HepG2 (cell line): ENCODE data around the gene COMMD9.

ENCODE experiments used
- EZH2 ChIP-seq: conservative IDR thresholded peaks from 2 replicates; pipeline ENCODE4 v1.6.1; 2012; ENCODE audit warnings: mild to moderate bottlenecking, low read depth, low read length, moderate library complexity
- KLF6 ChIP-seq: IDR thresholded peaks from 2 replicates; pipeline ENCODE4 v1.8.0; 2016; ENCODE audit warnings: missing biosample characterization, missing genetic modification reagents
- MEIS2 ChIP-seq: sonication (generic); formaldehyde crosslinking; IDR thresholded peaks from 2 replicates; pipeline ENCODE4 v1.9.0; 2021; ENCODE audit warnings: mild to moderate bottlenecking, missing genetic modification reagents
- POLR2A ChIP-seq, 2 experiments: IDR thresholded peaks; 2 replicates each; pipeline ENCODE4 v1.6.1; 2011; ENCODE audit warnings: low read depth in 2 of 2, low read length in 2 of 2, mild to moderate bottlenecking in 1 of 2, moderate library complexity in 1 of 2; ENCODE audit not compliant: insufficient read depth in 1 of 2
- SMAD1 ChIP-seq: sonication (generic); formaldehyde crosslinking; IDR thresholded peaks from 2 replicates; pipeline ENCODE4 v1.4.0; 2020; ENCODE audit warnings: missing genetic modification reagents, low read depth, mild to moderate bottlenecking, borderline replicate concordance
- SP1 ChIP-seq, 2 experiments: fragments of 450-650 bp in 1 of 2; sonication (generic) in 1 of 2; formaldehyde crosslinking in 1 of 2; IDR thresholded peaks; 2 replicates each; pipeline versions ENCODE4 v1.4.0 to v1.6.1; 2016 to 2020; ENCODE audit warnings: missing genetic modification reagents in 1 of 2
- ZNF124 ChIP-seq: sonication (generic); formaldehyde crosslinking; IDR thresholded peaks from 2 replicates; pipeline ENCODE4 v1.4.0; 2020; ENCODE audit warnings: missing genetic modification reagents
- ZNF530 ChIP-seq: sonication (generic); formaldehyde crosslinking; IDR thresholded peaks from 2 replicates; pipeline ENCODE4 v1.5.0; 2020; ENCODE audit warnings: low read depth, mild to moderate bottlenecking, missing genetic modification reagents
- ZNF678 ChIP-seq: sonication (generic); formaldehyde crosslinking; IDR thresholded peaks from 2 replicates; pipeline ENCODE4 v1.4.0; 2020; ENCODE audit warnings: mild to moderate bottlenecking, missing genetic modification reagents
- ZNF777 ChIP-seq: sonication (generic); formaldehyde crosslinking; IDR thresholded peaks from 2 replicates; pipeline ENCODE4 v1.4.0; 2020; ENCODE audit warnings: missing genetic modification reagents
- TF ChIP-seq, protein P1 (sequence below): sonication (generic); formaldehyde crosslinking; IDR thresholded peaks from 2 replicates; pipeline ENCODE4 v1.5.0; 2020; ENCODE audit warnings: missing genetic modification reagents
- TF ChIP-seq, protein P2 (sequence below): sonication (generic); formaldehyde crosslinking; IDR thresholded peaks from 2 replicates; pipeline ENCODE4 v1.5.0; 2020; ENCODE audit warnings: mild to moderate bottlenecking, missing genetic modification reagents, moderate library complexity
- TF ChIP-seq, protein P3 (sequence below): sonication (generic); formaldehyde crosslinking; IDR thresholded peaks from 2 replicates; pipeline ENCODE4 v1.4.0; 2020; ENCODE audit warnings: missing genetic modification reagents, borderline replicate concordance
- TF ChIP-seq, protein P4 (sequence below): sonication (generic); formaldehyde crosslinking; IDR thresholded peaks from 2 replicates; pipeline ENCODE4 v1.4.0; 2020; ENCODE audit warnings: missing genetic modification reagents

DNA sequence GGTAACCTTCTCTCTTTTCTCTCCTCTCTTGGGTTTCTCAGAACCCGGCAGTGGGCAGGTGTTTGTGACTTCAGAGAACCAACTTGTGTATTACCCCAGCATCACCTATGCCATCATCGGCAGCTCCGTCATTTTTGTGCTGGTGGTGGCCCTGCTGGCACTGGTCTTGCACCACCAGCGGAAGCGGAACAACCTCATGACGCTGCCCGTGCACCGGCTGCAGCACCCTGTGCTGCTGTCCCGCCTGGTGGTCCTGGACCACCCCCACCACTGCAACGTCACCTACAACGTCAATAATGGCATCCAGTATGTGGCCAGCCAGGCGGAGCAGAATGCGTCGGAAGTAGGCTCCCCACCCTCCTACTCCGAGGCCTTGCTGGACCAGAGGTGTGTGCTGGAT lies 62.2 kb downstream of the COMMD9 start:
- TF ChIP-seq SP1 (IDR thresholded peaks at IDR 0.05) (no peak), SP1 (CRISPR knock-in tag; IDR thresholded peaks at IDR 0.05) (no peak), POLR2A (IDR thresholded peaks at IDR 0.05; ENCODE audit: insufficient read depth in 1 of 2, low read depth in 2 of 2, low read length in 2 of 2) (no peak), SMAD1 (CRISPR knock-in tag) (no peak), MEIS2 (no peak), ZNF530 (CRISPR knock-in tag) (no peak), ZNF678 (CRISPR knock-in tag) (no peak), ZNF124 (no peak), EZH2 (no peak), KLF6 (CRISPR knock-in tag) (no peak), ZNF777 (no peak)
- TF ChIP-seq, protein P1, sequence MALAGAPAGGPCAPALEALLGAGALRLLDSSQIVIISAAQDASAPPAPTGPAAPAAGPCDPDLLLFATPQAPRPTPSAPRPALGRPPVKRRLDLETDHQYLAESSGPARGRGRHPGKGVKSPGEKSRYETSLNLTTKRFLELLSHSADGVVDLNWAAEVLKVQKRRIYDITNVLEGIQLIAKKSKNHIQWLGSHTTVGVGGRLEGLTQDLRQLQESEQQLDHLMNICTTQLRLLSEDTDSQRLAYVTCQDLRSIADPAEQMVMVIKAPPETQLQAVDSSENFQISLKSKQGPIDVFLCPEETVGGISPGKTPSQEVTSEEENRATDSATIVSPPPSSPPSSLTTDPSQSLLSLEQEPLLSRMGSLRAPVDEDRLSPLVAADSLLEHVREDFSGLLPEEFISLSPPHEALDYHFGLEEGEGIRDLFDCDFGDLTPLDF (CRISPR knock-in tag), result no peak
- TF ChIP-seq, protein P2, sequence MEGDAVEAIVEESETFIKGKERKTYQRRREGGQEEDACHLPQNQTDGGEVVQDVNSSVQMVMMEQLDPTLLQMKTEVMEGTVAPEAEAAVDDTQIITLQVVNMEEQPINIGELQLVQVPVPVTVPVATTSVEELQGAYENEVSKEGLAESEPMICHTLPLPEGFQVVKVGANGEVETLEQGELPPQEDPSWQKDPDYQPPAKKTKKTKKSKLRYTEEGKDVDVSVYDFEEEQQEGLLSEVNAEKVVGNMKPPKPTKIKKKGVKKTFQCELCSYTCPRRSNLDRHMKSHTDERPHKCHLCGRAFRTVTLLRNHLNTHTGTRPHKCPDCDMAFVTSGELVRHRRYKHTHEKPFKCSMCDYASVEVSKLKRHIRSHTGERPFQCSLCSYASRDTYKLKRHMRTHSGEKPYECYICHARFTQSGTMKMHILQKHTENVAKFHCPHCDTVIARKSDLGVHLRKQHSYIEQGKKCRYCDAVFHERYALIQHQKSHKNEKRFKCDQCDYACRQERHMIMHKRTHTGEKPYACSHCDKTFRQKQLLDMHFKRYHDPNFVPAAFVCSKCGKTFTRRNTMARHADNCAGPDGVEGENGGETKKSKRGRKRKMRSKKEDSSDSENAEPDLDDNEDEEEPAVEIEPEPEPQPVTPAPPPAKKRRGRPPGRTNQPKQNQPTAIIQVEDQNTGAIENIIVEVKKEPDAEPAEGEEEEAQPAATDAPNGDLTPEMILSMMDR, result no peak
- TF ChIP-seq, protein P3, sequence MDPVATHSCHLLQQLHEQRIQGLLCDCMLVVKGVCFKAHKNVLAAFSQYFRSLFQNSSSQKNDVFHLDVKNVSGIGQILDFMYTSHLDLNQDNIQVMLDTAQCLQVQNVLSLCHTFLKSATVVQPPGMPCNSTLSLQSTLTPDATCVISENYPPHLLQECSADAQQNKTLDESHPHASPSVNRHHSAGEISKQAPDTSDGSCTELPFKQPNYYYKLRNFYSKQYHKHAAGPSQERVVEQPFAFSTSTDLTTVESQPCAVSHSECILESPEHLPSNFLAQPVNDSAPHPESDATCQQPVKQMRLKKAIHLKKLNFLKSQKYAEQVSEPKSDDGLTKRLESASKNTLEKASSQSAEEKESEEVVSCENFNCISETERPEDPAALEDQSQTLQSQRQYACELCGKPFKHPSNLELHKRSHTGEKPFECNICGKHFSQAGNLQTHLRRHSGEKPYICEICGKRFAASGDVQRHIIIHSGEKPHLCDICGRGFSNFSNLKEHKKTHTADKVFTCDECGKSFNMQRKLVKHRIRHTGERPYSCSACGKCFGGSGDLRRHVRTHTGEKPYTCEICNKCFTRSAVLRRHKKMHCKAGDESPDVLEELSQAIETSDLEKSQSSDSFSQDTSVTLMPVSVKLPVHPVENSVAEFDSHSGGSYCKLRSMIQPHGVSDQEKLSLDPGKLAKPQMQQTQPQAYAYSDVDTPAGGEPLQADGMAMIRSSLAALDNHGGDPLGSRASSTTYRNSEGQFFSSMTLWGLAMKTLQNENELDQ, result no peak
- TF ChIP-seq, protein P4, sequence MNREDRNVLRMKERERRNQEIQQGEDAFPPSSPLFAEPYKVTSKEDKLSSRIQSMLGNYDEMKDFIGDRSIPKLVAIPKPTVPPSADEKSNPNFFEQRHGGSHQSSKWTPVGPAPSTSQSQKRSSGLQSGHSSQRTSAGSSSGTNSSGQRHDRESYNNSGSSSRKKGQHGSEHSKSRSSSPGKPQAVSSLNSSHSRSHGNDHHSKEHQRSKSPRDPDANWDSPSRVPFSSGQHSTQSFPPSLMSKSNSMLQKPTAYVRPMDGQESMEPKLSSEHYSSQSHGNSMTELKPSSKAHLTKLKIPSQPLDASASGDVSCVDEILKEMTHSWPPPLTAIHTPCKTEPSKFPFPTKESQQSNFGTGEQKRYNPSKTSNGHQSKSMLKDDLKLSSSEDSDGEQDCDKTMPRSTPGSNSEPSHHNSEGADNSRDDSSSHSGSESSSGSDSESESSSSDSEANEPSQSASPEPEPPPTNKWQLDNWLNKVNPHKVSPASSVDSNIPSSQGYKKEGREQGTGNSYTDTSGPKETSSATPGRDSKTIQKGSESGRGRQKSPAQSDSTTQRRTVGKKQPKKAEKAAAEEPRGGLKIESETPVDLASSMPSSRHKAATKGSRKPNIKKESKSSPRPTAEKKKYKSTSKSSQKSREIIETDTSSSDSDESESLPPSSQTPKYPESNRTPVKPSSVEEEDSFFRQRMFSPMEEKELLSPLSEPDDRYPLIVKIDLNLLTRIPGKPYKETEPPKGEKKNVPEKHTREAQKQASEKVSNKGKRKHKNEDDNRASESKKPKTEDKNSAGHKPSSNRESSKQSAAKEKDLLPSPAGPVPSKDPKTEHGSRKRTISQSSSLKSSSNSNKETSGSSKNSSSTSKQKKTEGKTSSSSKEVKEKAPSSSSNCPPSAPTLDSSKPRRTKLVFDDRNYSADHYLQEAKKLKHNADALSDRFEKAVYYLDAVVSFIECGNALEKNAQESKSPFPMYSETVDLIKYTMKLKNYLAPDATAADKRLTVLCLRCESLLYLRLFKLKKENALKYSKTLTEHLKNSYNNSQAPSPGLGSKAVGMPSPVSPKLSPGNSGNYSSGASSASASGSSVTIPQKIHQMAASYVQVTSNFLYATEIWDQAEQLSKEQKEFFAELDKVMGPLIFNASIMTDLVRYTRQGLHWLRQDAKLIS (CRISPR knock-in tag), result no peak
